COLO668 (cell line): ENCODE results near the gene PCGF6.
"Not testable (repeated sequence)": the region's sequence is repeated elsewhere in the genome, so short reads cannot be mapped to it uniquely, and the experiment has no call there.

Experiments used
- DNase-seq: peaks from one replicate; lab custom pipeline; 2025; ENCODE audit not compliant: unreplicated experiment; lab: John Stamatoyannopoulos, UW

Gene PCGF6, protein sequence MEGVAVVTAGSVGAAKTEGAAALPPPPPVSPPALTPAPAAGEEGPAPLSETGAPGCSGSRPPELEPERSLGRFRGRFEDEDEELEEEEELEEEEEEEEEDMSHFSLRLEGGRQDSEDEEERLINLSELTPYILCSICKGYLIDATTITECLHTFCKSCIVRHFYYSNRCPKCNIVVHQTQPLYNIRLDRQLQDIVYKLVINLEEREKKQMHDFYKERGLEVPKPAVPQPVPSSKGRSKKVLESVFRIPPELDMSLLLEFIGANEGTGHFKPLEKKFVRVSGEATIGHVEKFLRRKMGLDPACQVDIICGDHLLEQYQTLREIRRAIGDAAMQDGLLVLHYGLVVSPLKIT

DNA sequence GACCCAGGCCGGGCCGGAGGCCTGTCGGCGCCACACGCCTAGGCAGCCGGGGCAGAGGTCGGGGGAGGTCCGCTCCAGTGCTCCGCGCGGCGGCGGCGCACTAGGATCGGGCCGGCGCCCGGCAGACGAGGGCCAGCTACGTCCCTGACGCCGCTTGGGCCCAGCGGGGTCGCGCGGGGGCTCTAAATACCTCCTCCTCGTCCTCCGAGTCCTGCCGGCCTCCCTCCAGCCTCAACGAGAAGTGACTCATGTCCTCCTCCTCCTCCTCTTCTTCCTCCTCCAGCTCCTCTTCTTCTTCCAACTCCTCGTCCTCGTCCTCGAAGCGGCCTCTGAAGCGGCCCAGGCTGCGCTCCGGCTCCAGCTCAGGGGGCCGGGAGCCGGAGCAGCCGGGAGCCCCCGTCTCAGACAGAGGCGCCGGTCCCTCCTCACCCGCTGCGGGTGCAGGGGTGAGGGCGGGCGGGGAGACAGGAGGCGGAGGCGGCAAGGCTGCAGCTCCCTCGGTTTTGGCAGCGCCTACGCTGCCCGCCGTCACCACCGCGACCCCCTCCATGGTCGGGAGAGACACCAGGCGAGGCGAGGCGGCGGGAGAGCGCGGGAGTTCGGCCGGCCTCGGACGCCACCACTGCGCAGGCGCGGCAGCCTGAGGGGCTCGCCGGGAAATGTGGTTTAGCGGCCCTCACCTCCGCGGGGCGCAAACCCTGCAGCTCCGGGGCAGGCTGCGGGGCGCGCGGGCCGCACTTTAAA is at the start of gene PCGF6:
PCGF6 (minus strand) TSS at position 624 of the 744 bp plus-strand sequence; CDS start at position 550, 74 bp downstream.
- peak; percentile 85 for DNase-seq

GRCh38 chr10:103397191-103397825 is 46.4 kb upstream of the PCGF6 start:
- no peak for DNase-seq

DNA sequence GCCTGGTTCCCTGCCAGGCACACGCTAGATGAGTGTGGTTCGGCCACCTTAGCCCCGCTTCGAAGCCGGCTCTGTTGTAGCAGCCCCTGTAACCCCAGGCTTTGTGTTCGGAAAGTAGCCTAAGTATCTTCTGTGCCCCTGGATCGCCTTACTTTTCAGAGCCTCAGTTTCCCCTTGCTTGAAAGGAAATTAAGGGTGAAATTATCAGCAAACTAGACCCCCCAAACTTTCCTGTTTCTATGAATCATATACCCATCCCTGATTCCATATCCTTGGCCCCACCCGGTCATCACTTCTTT is 45.8 kb upstream of the PCGF6 start:
- DNase-seq, result no peak

DNA sequence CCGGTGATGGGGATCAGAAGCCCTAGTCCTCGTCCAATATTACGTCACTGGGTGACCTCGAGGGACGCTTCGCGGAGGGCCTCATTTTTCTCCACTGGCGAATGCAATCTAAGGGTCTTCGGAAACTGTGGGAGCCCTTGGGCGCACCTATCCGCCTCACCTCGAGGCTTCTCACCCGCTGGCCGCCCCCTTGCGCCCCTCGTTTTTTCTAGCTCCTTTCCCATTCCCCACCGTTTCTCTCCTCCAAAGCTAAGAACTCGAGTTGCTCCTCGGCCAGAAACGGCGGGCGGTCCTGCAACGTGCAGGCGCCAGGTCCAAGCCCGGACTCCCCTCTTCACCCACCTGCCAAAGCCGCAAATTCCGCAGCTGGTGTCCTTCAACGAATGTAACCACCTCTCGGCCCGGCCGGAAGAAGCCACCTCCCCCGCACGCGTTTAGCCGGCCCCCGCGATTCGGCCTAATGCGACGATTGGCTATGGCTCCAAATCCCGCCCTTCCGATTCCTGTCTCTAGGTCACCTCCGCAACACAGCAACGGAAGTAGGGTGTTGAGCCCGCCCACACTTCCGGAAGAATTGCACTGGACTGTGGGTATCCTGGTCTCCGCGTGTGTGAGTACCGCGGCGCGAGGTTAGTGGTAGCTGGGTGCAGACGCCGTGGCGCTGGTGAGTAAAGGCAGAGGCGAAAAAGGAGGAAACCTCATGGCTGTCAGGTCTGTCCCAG is 45.3 kb upstream of the PCGF6 start, which contains the start of the genes ATP5MK and PDCD11:
ATP5MK (minus strand) TSS at position 409 of the 722 bp plus-strand sequence. CDS start 4,018 bp downstream, outside the sequence.
PDCD11 (plus strand) TSS at position 560 of the 722 bp plus-strand sequence. CDS start 1,801 bp downstream, outside the sequence.
- peak; percentile 93 for DNase-seq

- peak; percentile 13 for DNase-seq
Measured at GRCh38 chr10:103395754-103396066, 44.8 kb upstream of the PCGF6 start.

DNA sequence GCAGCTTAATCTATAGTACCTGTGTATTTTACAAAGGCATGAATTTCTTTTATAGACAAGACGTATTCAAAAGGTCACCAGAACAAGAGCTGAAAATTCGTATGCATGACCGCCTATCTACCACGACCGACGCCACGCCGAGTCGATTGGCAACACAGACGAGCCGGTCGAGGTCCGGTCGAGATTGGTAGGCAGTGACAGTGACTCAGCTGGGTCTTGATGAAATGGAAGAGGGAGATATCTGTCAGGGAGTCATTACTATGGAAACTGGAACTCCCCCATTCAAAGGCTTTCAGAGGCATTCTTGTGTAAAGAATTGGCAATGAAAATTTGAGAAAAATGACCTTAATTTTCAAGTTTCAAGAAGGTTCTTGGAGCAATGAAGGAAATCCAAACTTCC is 43.2 kb upstream of the PCGF6 start:
- DNase-seq, result no peak

DNA sequence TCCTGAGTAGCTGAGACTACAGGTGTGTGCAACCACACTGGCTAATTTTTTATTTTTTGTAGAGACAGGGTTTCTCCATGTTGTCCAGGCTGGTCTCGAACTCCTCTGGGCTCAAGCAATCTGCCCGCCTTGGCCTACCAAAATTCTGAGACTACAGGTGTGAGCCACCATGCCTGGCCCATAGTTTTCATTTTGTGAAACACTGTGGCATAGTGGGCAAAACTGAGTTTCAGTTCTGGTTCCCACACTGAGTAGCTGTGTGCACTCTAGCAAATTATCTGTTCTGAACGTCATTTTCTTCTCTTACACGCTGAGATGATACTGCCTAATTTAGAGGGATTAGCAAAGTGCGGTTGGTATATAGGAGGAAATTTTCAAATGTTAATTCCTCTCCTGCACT is 31.8 kb upstream of the PCGF6 start:
- DNase-seq, result no peak

- DNase-seq, result no peak
Measured at GRCh38 chr10:103374263-103374662, 23.3 kb upstream of the PCGF6 start.

DNA sequence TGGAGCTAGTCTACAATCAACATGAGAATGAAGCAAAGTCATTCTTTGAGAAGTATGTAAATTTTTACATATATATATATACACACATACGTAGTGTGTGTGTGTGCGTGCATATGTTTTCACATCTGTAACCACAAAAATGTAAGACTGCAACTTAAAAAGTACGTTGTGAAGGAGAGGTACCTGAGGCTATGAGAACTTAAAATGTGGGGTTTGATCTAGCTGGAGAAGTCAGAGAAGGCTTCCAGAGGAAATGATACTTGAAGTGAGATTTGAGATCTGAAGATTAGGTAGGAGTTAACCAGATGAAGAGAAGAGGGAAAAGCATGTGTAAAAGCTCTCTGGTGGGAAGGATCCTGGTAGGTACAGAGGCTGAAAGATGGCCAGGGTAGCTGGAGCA is 22.6 kb upstream of the PCGF6 start:
- DNase-seq, result no peak

DNA sequence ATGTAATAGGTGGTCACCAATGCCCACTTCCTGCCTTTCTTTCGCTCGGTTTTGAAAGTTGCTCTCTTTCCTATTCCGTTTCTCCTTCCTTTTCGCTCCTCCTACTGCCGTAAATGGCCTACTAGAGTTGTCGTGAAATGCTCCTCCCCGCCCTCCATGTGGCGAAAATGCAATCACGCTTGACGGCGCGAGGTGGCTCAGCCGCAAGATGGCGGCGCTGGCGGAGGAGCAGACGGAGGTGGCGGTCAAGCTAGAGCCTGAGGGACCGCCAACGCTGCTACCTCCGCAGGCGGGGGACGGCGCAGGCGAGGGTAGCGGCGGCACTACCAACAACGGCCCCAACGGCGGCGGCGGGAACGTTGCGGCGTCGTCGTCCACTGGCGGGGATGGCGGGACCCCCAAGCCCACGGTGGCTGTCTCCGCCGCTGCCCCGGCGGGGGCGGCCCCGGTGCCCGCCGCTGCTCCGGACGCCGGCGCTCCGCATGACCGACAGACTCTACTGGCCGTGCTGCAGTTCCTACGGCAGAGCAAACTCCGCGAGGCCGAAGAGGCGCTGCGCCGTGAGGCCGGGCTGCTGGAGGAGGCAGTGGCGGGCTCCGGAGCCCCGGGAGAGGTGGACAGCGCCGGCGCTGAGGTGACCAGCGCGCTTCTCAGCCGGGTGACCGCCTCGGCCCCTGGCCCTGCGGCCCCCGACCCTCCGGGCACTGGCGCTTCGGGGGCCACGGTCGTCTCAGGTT is 17.0 kb upstream of the PCGF6 start, which contains the start of gene TAF5:
TAF5 (plus strand) TSS at position 195 of the 737 bp plus-strand sequence; CDS start at position 209, 14 bp downstream.
- DNase-seq, result peak; percentile 87

DNA sequence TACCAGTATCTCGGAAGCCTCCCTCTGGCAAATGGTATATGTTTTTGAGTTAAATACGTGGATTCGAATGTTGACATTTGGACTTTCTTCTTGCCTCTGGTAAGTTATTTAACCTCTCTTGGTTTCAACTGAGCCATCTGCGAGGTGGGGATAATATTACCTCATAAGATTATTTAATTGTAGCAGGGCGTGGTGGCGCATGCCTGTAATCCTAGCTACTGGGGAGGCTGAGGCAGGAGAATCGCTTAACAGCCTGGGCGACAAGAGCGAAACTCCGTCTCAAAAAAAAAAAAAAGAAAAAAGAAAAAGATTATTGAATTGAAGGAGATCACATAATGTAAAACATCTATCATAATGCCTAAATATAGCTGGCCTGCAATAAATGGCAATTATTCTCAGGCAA is 16.4 kb upstream of the PCGF6 start:
- DNase-seq, result no peak

- DNase-seq, result not testable (repeated sequence)
Measured at GRCh38 chr10:103360791-103361190, 9.9 kb upstream of the PCGF6 start.

DNA sequence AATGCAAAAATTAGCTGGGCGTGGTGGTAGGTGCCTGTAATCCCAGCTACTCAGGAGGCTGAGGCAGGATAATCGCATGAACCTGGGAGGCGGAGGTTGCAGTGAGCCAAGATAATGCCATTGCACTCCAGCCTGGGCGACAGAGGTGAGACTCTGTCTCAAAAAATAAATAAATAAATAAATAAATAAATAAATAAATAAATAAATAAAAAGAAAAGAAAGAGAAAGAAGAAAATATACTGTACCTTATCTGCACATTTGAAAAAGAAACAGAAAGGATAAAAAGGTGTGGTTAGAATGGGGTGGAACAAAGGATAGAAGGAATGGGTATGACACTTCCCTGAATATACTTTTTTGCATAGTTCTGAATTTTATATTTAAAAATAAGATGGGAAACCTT is 8.6 kb upstream of the PCGF6 start:
- DNase-seq, result not testable (repeated sequence)

DNA sequence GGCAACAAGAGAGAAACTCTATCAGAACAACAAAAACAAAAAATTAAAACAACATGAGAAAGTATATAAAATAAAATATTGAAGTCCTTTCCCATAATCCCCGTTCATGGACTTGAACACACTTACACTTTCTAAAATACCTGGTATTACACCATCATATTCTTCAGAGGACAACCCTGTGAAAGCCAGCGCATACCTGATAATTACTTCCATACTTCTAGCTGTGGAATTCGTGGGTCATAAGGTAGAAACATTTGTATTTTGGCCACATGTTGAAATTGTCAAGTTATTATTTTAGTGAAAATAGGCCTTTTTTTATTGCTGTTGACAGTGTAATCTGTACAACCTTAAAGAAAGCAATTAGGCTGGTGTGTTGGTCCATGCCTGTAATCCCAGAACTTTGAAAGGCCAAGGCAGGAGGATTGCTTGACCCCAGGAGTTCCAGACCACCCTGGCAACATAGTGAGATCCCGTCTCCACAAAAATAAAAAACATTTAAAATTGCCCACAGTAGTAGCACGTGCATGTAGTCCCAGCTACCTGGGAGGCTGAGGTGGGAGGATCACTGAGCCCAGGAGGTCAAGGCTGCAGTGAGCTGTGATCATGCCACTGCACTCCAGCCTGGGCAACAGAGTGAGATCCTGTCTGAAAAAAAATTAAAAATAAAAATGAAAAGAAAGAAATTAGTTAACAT is 5.1 kb upstream of the PCGF6 start:
- no peak for DNase-seq

DNA sequence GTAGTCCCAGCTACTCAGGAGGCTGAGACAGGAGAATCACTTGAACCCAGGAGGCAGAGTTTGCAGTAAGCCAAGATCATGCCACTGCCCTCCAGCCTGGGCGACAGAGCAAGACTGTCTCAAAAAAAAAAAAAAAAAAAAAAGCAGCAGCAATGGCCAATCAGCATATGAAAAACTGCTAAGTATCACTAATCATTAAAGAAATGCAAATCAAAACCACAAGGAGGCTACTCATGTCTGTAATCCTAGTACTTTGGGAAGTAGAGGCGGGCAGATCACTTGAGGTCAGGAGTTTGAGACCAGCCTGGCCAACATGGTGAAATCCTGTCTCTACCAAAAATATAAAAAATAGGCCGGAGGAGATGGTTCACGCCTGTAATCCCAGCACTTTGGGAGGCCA is 3.6 kb upstream of the PCGF6 start:
- DNase-seq, result not testable (repeated sequence)

DNA sequence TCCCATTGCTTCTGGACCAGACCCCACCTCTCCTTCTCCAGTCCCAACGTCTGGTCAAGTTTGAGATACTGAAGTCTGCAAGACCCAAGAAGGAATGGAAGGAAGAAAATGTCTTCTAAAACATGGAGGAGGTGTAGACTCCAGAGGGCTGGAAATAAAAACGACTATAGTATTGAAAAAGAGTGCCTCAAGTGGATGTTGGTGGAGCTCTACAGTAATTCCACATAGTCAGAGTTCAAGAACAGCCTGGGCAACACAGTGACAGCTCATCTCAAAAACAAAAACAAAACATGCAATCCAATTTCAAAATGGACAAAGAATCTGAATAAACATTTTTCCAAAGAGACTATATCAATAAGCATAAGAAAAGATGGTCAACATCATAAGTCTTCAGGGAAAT is 2.3 kb upstream of the PCGF6 start:
- no peak for DNase-seq

GRCh38 chr10:103350175-103350516 is 794 bp downstream of the PCGF6 start:
- no peak for DNase-seq

GRCh38 chr10:103336370-103336769 is 14.6 kb downstream of the PCGF6 start:
- no peak for DNase-seq

DNA sequence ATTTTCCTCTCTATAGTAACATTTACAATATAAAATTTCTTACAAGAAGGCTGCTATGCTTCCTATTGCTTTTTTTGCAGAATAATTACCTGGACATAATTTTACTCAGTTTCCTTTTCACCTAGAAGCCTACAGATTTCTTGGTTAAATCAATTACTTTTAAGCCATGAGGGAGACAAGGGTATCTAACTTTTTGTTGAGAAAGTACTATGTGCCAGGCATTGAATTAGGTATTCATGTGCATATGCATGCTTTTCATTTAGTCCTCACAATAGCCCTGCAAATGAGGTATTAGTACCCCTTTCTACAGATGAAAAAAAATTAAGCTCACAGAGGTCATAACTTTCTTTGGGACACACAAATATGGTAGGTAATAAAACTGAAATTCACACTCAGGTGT is 16.4 kb downstream of the PCGF6 start:
- DNase-seq, result no peak

GRCh38 chr10:103333934-103334520 is 16.9 kb downstream of the PCGF6 start:
- DNase-seq, result no peak
